GM12878 (cell line): Measurements from ENCODE around the gene KIF6. TPM values are rescaled to one million over a fixed set of nuclear protein-coding genes. Genes with fewer than 3 reads are reported as not detected.

Experiments used
- ATAC-seq: fragments of 200-7000 bp; cut with Tn5 transposase; 3 replicates; pipeline ENCODE4 v1.9.1; 2020; ENCODE audit warnings: mild to moderate bottlenecking, moderate library complexity
- BruUV-seq: library from RNA; stranded (reverse); fragments of 400-500 nt; replicated peaks from 2 replicates; lab custom pipeline; 2021; lab: Mats Ljungman, UMichigan
- CTCF ChIA-PET: fragments of 300-600 bp; sonication (Branson Sonifier 250); formaldehyde crosslinking; extraction: SDS; loops from one replicate; lab custom pipeline; 2021; ENCODE audit warnings: inconsistent platforms; lab: Yijun Ruan, JAX
- POLR2A ChIA-PET: fragments of 350-600 bp; formaldehyde crosslinking; extraction: SDS; loops from one replicate; lab custom pipeline; 2021; ENCODE audit warnings: inconsistent platforms; lab: Charles Lee
- RAD21 ChIA-PET: fragments of 300-600 bp; sonication (Branson Sonifier 250); formaldehyde crosslinking; loops from one replicate; lab custom pipeline; 2023; ENCODE audit warnings: antibody characterized with exemption; ENCODE audit not compliant: unreplicated experiment; lab: Charles Lee
- SMC1A ChIA-PET: fragments of 300-600 bp; sonication (Branson Sonifier 250); formaldehyde crosslinking; loops from one replicate; lab custom pipeline; 2023; ENCODE audit not compliant: unreplicated experiment, uncharacterized antibody; lab: Charles Lee
- DNase-seq: peaks from one replicate; pipeline ENCODE4 v3.0.0-alpha.2; 2011; ENCODE audit warnings: low read depth, low spot score
- FAIRE-seq: peaks from 3 replicates; lab custom pipeline; 2011; peaks lifted over from hg19 to GRCh38; lab: Jason Lieb, UNC
- H2AFZ ChIP-seq: 2 replicates; pipeline ENCODE4 v1.6.0; 2011; ENCODE audit warnings: low read depth, low read length, control low read depth; ENCODE audit not compliant: control insufficient read depth
- H3K27ac ChIP-seq: 2 replicates; pipeline ENCODE4 v1.5.1; 2011; ENCODE audit warnings: control low read depth; ENCODE audit not compliant: control insufficient read depth, insufficient read depth
- H3K27me3 ChIP-seq, 2 experiments: replicated peaks in 1 of 2; 2 replicates each; pipeline versions ENCODE4 v1.6.0 to v1.6.1; 2011; ENCODE audit warnings: low read length in 1 of 2; ENCODE audit not compliant: control insufficient read depth in 2 of 2, insufficient read depth in 2 of 2
- H3K36me3 ChIP-seq, 2 experiments: 2 replicates each; pipeline ENCODE4 v1.5.1; 2011; ENCODE audit warnings: low read length in 1 of 2; ENCODE audit not compliant: control insufficient read depth in 2 of 2, insufficient read depth in 2 of 2
- H3K4me1 ChIP-seq: 2 replicates; pipeline ENCODE4 v1.6.1; 2011; ENCODE audit warnings: mild to moderate bottlenecking, low read length, moderate library complexity, mixed read lengths; ENCODE audit not compliant: control insufficient read depth, insufficient read depth
- H3K4me2 ChIP-seq: 2 replicates; pipeline ENCODE4 v1.6.0; 2011; ENCODE audit warnings: control low read depth; ENCODE audit not compliant: control insufficient read depth, insufficient read depth
- H3K4me3 ChIP-seq: fragments of 200-600 bp; sonication (generic); 2 replicates; pipeline ENCODE4 v1.5.1; 2016
- H3K79me2 ChIP-seq: 2 replicates; pipeline ENCODE4 v1.6.0; 2011; ENCODE audit warnings: low read length; ENCODE audit not compliant: control insufficient read depth, insufficient read depth
- H3K9ac ChIP-seq: 2 replicates; pipeline ENCODE4 v1.8.0; 2011; ENCODE audit warnings: low read length, control low read depth, mixed read lengths; ENCODE audit not compliant: control insufficient read depth, insufficient read depth
- H3K9me3 ChIP-seq: replicated peaks from 3 replicates; pipeline ENCODE4 v1.5.1; 2011; ENCODE audit warnings: mild to moderate bottlenecking, low read length; ENCODE audit not compliant: control insufficient read depth, insufficient read depth
- H4K20me1 ChIP-seq: 2 replicates; pipeline ENCODE4 v1.6.0; 2011; ENCODE audit not compliant: control insufficient read depth, insufficient read depth
- EP300 ChIP-seq, 2 experiments: fragments of 150-350 bp in 1 of 2; IDR thresholded peaks; 2 replicates each; pipeline ENCODE4 v1.6.1; 2011 to 2012; ENCODE audit warnings: low read depth in 2 of 2, low read length in 2 of 2, borderline replicate concordance in 1 of 2, improper control_type of control experiment in 1 of 2, inconsistent platforms in 1 of 2; ENCODE audit not compliant: control insufficient read depth in 1 of 2
- HDGF ChIP-seq: fragments of 450-650 bp; IDR thresholded peaks from 2 replicates; pipeline ENCODE4 v1.6.1; 2016; ENCODE audit warnings: antibody characterized with exemption
- POU2F2 ChIP-seq: IDR thresholded peaks from 3 replicates; pipeline ENCODE4 v1.6.1; 2011; ENCODE audit warnings: low read depth, mild to moderate bottlenecking, low read length, borderline replicate concordance
- REST ChIP-seq: IDR thresholded peaks from 2 replicates; pipeline ENCODE4 v1.6.1; 2012; ENCODE audit warnings: mild to moderate bottlenecking, low read depth, low read length
- STAT1 ChIP-seq: fragments of 450-650 bp; conservative IDR thresholded peaks from 2 replicates; pipeline ENCODE4 v1.6.1; 2014; ENCODE audit warnings: antibody characterized with exemption, mild to moderate bottlenecking
- SUZ12 ChIP-seq: fragments of 200-600 bp; sonication (generic); IDR thresholded peaks from one replicate; pipeline ENCODE4 v1.6.1; 2018; ENCODE audit warnings: antibody characterized with exemption, mild to moderate bottlenecking; ENCODE audit not compliant: unreplicated experiment
- WRNIP1 ChIP-seq: IDR thresholded peaks from 2 replicates; pipeline ENCODE4 v1.6.1; 2011; ENCODE audit warnings: low read depth, low read length, improper control_type of control experiment, borderline replicate concordance
- ZBTB33 ChIP-seq: fragments of 450-650 bp; IDR thresholded peaks from 2 replicates; pipeline ENCODE4 v1.6.1; 2017; ENCODE audit warnings: mild to moderate bottlenecking
- ZNF274 ChIP-seq: IDR thresholded peaks from one replicate; pipeline ENCODE4 v1.8.0; 2011; ENCODE audit not compliant: insufficient read length, insufficient read depth
- WGBS: methylation state at CpG from one replicate; pipeline ENCODE4 v1.1.6; 2016; ENCODE audit warnings: low lambda C conversion rate; ENCODE audit not compliant: insufficient replicate concordance, insufficient coverage; ENCODE audit errors: missing lambda C conversion rate; 5-methylcytosine and 5-hydroxymethylcytosine counted together
- in situ Hi-C: fragments of 300-500 bp; cut with MboI; formaldehyde crosslinking; loops from 9 replicates; pipeline ENCODE4 v1.14.3; 2018; ENCODE audit warnings: mixed read lengths
- intact Hi-C: fragments of 100-400 bp; cut with micrococcal nuclease; formaldehyde crosslinking; loops from one replicate; pipeline ENCODE4 v1.14.2; 2022; ENCODE audit not compliant: unreplicated experiment
- polyA plus RNA-seq, 11 experiments: library from polyadenylated mRNA; depleted of rRNA in 4 of 11; unstranded in 6 of 11; stranded (reverse) in 5 of 11; fragments of >200 nt; fragmentation: Nextera tagmentation in 4 of 11; fragmentation: Illumina TruSeq in 1 of 11; extraction: Ambion mirVana in 4 of 11; extraction: Trizol in 1 of 11; gene quantifications; 1 replicate in 1 of 11; 2 replicates in 10 of 11; pipeline versions ENCODE4 v1.2.1 to v1.2.3, GENCODE V29; 2011 to 2016; ENCODE audit warnings: inconsistent platforms in 2 of 11, missing spikeins in 2 of 11, low read depth in 1 of 11
- total RNA-seq, 4 experiments: library from RNA; depleted of rRNA in 3 of 4; stranded (reverse); fragments of >200 nt in 3 of 4; fragmentation: Illumina TruSeq in 1 of 4; extraction: Trizol in 1 of 4; gene quantifications; 2 replicates each; pipeline versions ENCODE4 v1.2.1 to v1.2.3, GENCODE V29; 2013 to 2021
- TF ChIP-seq, protein P1 (sequence below): IDR thresholded peaks from 2 replicates; pipeline ENCODE4 v1.6.1; 2011; ENCODE audit warnings: borderline replicate concordance, low read depth, mild to moderate bottlenecking, moderate library complexity, low read length; ENCODE audit not compliant: insufficient read depth, poor library complexity, severe bottlenecking

Gene KIF6
- total and polyA plus RNA-seq, 10 of the 15 experiments (the other 5 are each of a cell fraction or from before 2014, with no cell fraction given), result 0.09 to 1.0 (median 0.28) TPM

- Histone ChIP-seq H3K4me3 (no peak overlapping the region), H3K27ac (no peak overlapping the region), H3K4me2 (no peak overlapping the region), H3K79me2 (no peaks in the 10 kb centered on the region), H4K20me1 (no peaks in the 10 kb centered on the region), H3K27me3 (peaks cover 0 to 3% of the 10 kb centered on the region in 2 experiments; a peak in 1 of 4 replicates), H3K9me3 (no peaks in the 10 kb centered on the region), H3K4me1 (no peaks in the 10 kb centered on the region; the same call in 1 of the 2 replicates), H3K9ac (no peak overlapping the region), H3K36me3 (no peaks in the 10 kb centered on the region), H2AFZ (no peak overlapping the region)
- no peak for DNase-seq
- ChIA-PET POLR2A (no interaction called here), CTCF (interaction anchor here (1.0 to 3.5 kb wide), 5 partner anchors 8 to 478 kb away, joined by 3 to 15 read pairs (median 5); no protein-coding TSS in a partner anchor), RAD21 (interaction anchor here (0.7 to 1.0 kb wide), 3 partner anchors 9 to 221 kb away, joined by 3 read pairs; no protein-coding TSS in a partner anchor), SMC1A (interaction anchor here (0.7 to 2.2 kb wide), 6 partner anchors 10 to 477 kb away, joined by 3 to 12 read pairs (median 4); no protein-coding TSS in a partner anchor)
- FAIRE-seq, result no peak
- in situ Hi-C loops (no loop called here), intact Hi-C loops (no loop called here)
- WGBS, result 60% methylated on average over 3 of the region's 3 CpGs
- peak; percentile 27; the same call in 2 of the 3 replicates for ATAC-seq
- no TSS peak for BruUV-seq
- TF ChIP-seq ZBTB33, result no peak
- no peak for TF ChIP-seq WRNIP1
- no peak for TF ChIP-seq SUZ12
- no peak for TF ChIP-seq REST
- no peak for TF ChIP-seq STAT1
- TF ChIP-seq, protein P1, sequence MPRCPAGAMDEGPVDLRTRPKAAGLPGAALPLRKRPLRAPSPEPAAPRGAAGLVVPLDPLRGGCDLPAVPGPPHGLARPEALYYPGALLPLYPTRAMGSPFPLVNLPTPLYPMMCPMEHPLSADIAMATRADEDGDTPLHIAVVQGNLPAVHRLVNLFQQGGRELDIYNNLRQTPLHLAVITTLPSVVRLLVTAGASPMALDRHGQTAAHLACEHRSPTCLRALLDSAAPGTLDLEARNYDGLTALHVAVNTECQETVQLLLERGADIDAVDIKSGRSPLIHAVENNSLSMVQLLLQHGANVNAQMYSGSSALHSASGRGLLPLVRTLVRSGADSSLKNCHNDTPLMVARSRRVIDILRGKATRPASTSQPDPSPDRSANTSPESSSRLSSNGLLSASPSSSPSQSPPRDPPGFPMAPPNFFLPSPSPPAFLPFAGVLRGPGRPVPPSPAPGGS, result no peak
- no peak for TF ChIP-seq POU2F2
- no peak for TF ChIP-seq ZNF274
- no peak for TF ChIP-seq HDGF
- no peak for TF ChIP-seq EP300 (IDR thresholded peaks at IDR 0.05; ENCODE audit: borderline replicate concordance in 1 of 2, control insufficient read depth in 1 of 2, low read depth in 2 of 2, low read length in 2 of 2)
These were observed 337.4 kb downstream of the KIF6 start for GRCh38 chr6:39387785-39388184.
